Subcutaneous abdominal adipose tissue (tissue), 5 donors: ENCODE measurements around the gene SLX4IP.
A peak's percentile ranks its signal among the peaks of the same experiment; 100 is the strongest.

ENCODE experiments used
- H3K27ac ChIP-seq: one replicate; pipeline ENCODE4 v1.7.0; 2013; ENCODE audit warnings: low read depth, mild to moderate bottlenecking, inconsistent platforms, low read length, moderate library complexity
- H3K27me3 ChIP-seq, 5 donors: one replicate each; pipeline ENCODE4 v1.7.0; 2013; ENCODE audit warnings: low read length in 5 of 5, inconsistent platforms in 1 of 5; ENCODE audit not compliant: control insufficient read depth in 5 of 5, insufficient read depth in 4 of 5
- H3K36me3 ChIP-seq, 5 donors: one replicate each; pipeline ENCODE4 v1.7.0; 2013; ENCODE audit warnings: low read length in 5 of 5; ENCODE audit not compliant: control insufficient read depth in 5 of 5, insufficient read depth in 5 of 5
- H3K4me1 ChIP-seq, 5 donors: one replicate each; pipeline ENCODE4 v1.7.0; 2013; ENCODE audit warnings: low read length in 5 of 5, mild to moderate bottlenecking in 3 of 5, moderate library complexity in 1 of 5; ENCODE audit not compliant: control insufficient read depth in 5 of 5, insufficient read depth in 5 of 5
- H3K4me3 ChIP-seq, 5 donors: one replicate each; pipeline ENCODE4 v1.7.0; 2013; ENCODE audit warnings: low read length in 5 of 5, low read depth in 1 of 5
- H3K9ac ChIP-seq, 5 donors: one replicate each; pipeline ENCODE4 v1.7.0; 2013; ENCODE audit warnings: low read length in 5 of 5, mild to moderate bottlenecking in 4 of 5, moderate library complexity in 3 of 5
- H3K9me3 ChIP-seq, 5 donors: one replicate each; pipeline ENCODE4 v1.7.0; 2013; ENCODE audit warnings: low read length in 5 of 5; ENCODE audit not compliant: control insufficient read depth in 5 of 5
- donor health status: healthy.
- donor health status: healthy.
- donor health status: healthy.
- donor health status: healthy.
- donor health status: healthy.

SLX4IP gene

GRCh38 chr20:10463622-10464021 is 28.5 kb downstream of the SLX4IP start:
- H3K9me3 ChIP-seq = no peaks in the 10 kb centered on the region
- H3K4me3 ChIP-seq = no peak overlapping the region
- H3K36me3 ChIP-seq = no peaks in the 10 kb centered on the region
- H3K4me1 ChIP-seq = peaks cover 0 to 33% (median 31%) of the 10 kb centered on the region in 5 donors
- H3K27ac ChIP-seq = no peak overlapping the region
- no peaks in the 10 kb centered on the region for H3K27me3 ChIP-seq
- no peak overlapping the region for H3K9ac ChIP-seq

GRCh38 chr20:10465135-10465534 is 30.0 kb downstream of the SLX4IP start:
- Histone ChIP-seq H3K27ac (no peak overlapping the region), H3K9ac (no peak overlapping the region), H3K4me1 (peaks cover 0 to 39% (median 37%) of the 10 kb centered on the region in 5 donors), H3K27me3 (no peaks in the 10 kb centered on the region), H3K36me3 (no peaks in the 10 kb centered on the region), H3K9me3 (no peaks in the 10 kb centered on the region), H3K4me3 (no peak overlapping the region)

- H3K4me3 ChIP-seq = peak overlapping the region in 3 of 5 donors; percentile 15 to 29 (median 23)
- no peaks in the 10 kb centered on the region for H3K36me3 ChIP-seq
- peak overlapping the region; percentile 25 for H3K27ac ChIP-seq
- no peaks in the 10 kb centered on the region for H3K9me3 ChIP-seq
- peaks cover 0 to 42% (median 28%) of the 10 kb centered on the region in 5 donors for H3K4me1 ChIP-seq
- H3K9ac ChIP-seq = peak overlapping the region in 1 of 5 donors; percentile 20
- H3K27me3 ChIP-seq = no peaks in the 10 kb centered on the region
Measured at GRCh38 chr20:10466325-10466724, 31.2 kb downstream of the SLX4IP start.

- Histone ChIP-seq H3K4me1 (peaks cover 0 to 42% (median 25%) of the 10 kb centered on the region in 5 donors), H3K27me3 (no peaks in the 10 kb centered on the region), H3K9ac (peak overlapping the region in 1 of 5 donors; percentile 63), H3K9me3 (peaks cover 0 to 4% (median 0%) of the 10 kb centered on the region in 5 donors), H3K27ac (peak overlapping the region; percentile 25), H3K36me3 (no peaks in the 10 kb centered on the region), H3K4me3 (no peak overlapping the region)
Measured at GRCh38 chr20:10466855-10467254, 31.8 kb downstream of the SLX4IP start.

GRCh38 chr20:10467681-10468339 is 32.7 kb downstream of the SLX4IP start:
- Histone ChIP-seq H3K4me3 (no peak overlapping the region), H3K9me3 (peaks cover 0 to 4% (median 0%) of the 10 kb centered on the region in 5 donors), H3K36me3 (no peaks in the 10 kb centered on the region), H3K4me1 (peaks cover 0 to 42% (median 25%) of the 10 kb centered on the region in 5 donors), H3K27me3 (no peaks in the 10 kb centered on the region), H3K27ac (peak overlapping the region; percentile 25), H3K9ac (peak overlapping the region in 1 of 5 donors; percentile 35)

GRCh38 chr20:10468340-10468845 is 33.3 kb downstream of the SLX4IP start:
- H3K27ac ChIP-seq = peak overlapping the region; percentile 25
- H3K4me3 ChIP-seq = no peak overlapping the region
- H3K9ac ChIP-seq = no peak overlapping the region
- no peaks in the 10 kb centered on the region for H3K27me3 ChIP-seq
- H3K36me3 ChIP-seq = no peaks in the 10 kb centered on the region
- H3K9me3 ChIP-seq = peaks cover 0 to 4% (median 0%) of the 10 kb centered on the region in 5 donors
- H3K4me1 ChIP-seq = peaks cover 0 to 45% (median 26%) of the 10 kb centered on the region in 5 donors

GRCh38 chr20:10469056-10469455 is 34.0 kb downstream of the SLX4IP start:
- no peaks in the 10 kb centered on the region for H3K36me3 ChIP-seq
- H3K9me3 ChIP-seq = peaks cover 0 to 4% (median 0%) of the 10 kb centered on the region in 5 donors
- H3K4me1 ChIP-seq = peaks cover 0 to 47% (median 29%) of the 10 kb centered on the region in 5 donors
- H3K27ac ChIP-seq = no peak overlapping the region
- no peaks in the 10 kb centered on the region for H3K27me3 ChIP-seq
- H3K4me3 ChIP-seq = no peak overlapping the region
- H3K9ac ChIP-seq = no peak overlapping the region

GRCh38 chr20:10469599-10469998 is 34.5 kb downstream of the SLX4IP start:
- H3K27me3 ChIP-seq = no peaks in the 10 kb centered on the region
- no peak overlapping the region for H3K4me3 ChIP-seq
- peak overlapping the region in 1 of 5 donors; percentile 12 for H3K9ac ChIP-seq
- no peaks in the 10 kb centered on the region for H3K36me3 ChIP-seq
- H3K27ac ChIP-seq = no peak overlapping the region
- peaks cover 0 to 52% (median 34%) of the 10 kb centered on the region in 5 donors for H3K4me1 ChIP-seq
- peaks cover 0 to 4% (median 0%) of the 10 kb centered on the region in 5 donors for H3K9me3 ChIP-seq

GRCh38 chr20:10470276-10470675 is 35.2 kb downstream of the SLX4IP start:
- Histone ChIP-seq H3K4me3 (no peak overlapping the region), H3K27me3 (no peaks in the 10 kb centered on the region), H3K36me3 (no peaks in the 10 kb centered on the region), H3K9me3 (peaks cover 0 to 4% (median 0%) of the 10 kb centered on the region in 5 donors), H3K27ac (no peak overlapping the region), H3K9ac (no peak overlapping the region), H3K4me1 (peaks cover 0 to 59% (median 41%) of the 10 kb centered on the region in 5 donors)

- no peak overlapping the region for H3K9ac ChIP-seq
- H3K36me3 ChIP-seq = no peaks in the 10 kb centered on the region
- peaks cover 0 to 4% (median 0%) of the 10 kb centered on the region in 5 donors for H3K9me3 ChIP-seq
- no peak overlapping the region for H3K27ac ChIP-seq
- no peaks in the 10 kb centered on the region for H3K27me3 ChIP-seq
- H3K4me1 ChIP-seq = peaks cover 0 to 43% (median 31%) of the 10 kb centered on the region in 5 donors
- no peak overlapping the region for H3K4me3 ChIP-seq
Measured at GRCh38 chr20:10472871-10473270, 37.8 kb downstream of the SLX4IP start.
